GM19099 (cell line): ENCODE results near the gene EEA1.

Experiments used
- POLR2A ChIP-seq: IDR thresholded peaks from 3 replicates; pipeline ENCODE4 v1.6.1; 2011; ENCODE audit warnings: low read depth; ENCODE audit not compliant: insufficient read length; ENCODE audit errors: extremely low read depth

EEA1 gene

DNA sequence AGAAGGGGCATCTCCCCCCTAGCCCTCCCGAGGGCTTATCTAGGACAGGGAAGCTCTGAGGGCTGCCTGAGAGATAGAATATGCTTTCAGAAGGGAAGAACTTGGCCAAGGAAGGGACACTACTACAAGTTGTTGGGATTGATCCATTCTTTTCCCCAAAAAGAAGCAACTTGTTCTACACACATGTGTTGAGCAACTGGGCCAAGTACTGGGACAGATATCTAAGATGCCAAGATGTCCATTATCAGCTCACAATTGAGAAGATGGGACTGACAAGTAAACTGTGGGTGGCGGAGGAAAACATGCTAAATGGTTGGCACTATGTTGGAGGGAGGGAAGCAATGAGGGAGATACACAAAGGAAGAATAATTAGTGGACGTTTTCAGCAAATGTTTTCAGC is 195.4 kb downstream of the EEA1 start:
- TF ChIP-seq POLR2A = no peak

DNA sequence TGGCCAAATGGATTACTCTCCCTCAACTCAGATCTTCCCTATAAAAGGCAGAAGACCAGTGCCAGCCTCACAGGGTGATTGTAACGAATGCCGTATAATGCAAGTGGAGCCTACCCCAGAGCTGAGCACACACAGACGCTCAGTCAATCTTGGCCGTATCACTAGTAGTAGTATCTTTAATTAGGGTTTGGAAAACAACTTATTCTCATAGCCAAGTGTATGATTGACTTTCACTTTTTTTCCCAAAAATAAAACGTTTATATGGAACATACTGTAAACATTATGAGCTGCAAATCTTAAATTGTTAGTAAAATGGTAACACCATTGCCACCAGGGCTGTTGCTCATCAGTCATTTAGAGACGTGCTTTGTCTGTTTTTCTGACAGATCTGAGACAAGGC is 195.9 kb downstream of the EEA1 start:
- no peak for TF ChIP-seq POLR2A

DNA sequence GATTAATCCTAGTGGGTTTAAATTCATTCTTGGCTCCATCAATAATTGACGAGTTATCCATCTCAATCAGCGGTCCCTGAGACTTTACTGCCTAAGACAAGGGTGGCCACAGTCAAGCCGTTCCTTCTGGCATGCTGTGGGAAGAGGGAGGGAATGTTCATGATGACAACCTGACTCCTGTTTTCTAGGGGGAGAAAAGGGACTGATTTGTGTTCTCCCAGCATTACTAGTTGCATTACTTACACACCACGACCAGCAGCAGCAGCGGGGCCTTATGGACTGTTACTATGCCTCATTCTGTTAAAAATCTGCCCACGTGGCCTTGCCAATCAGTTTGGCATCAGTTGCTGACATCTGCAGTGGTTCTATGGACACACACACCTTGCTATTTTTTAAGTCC is 196.4 kb downstream of the EEA1 start:
- TF ChIP-seq POLR2A = no peak

DNA sequence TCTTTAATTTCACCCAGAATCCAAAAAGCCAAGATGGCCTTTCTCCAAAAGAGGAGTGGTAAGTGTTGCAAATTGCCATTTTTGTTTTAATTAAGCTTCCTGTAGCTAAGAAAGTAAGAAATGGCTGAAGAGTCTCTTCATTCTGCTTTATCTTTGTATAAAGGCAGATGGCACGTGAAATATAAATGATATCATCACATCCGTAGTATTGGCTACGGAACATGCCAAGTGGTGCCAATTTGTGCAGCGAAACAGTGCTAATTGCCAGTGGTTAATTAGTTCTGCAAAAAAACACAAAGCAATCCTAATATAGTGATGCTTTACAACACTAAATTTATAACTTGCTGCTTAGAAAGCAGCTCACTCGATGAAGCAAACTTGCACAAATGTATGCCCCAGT is 196.9 kb downstream of the EEA1 start:
- no peak for TF ChIP-seq POLR2A

DNA sequence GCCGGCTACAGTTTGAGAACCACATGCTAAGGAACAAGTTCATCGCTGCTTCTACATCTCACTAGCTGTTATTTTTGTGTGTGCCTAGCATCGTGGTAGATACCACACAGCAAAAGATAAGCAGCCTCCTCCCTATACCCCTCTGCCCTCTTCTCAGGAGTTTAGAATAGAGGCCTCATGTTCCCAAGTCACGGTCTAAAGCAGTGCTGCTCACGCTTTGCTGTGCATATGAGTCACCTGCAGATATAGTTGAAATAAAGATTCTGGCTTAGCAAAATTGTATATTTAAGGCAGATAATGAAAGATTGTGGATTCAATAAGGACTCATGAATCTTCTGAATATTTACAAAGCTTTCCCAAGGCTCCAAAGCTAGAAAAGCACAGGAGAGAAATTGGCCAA is 198.3 kb downstream of the EEA1 start:
- no peak for TF ChIP-seq POLR2A

GRCh38 chr12:92729773-92730305 is 199.3 kb downstream of the EEA1 start:
- TF ChIP-seq POLR2A = no peak

GRCh38 chr12:92726850-92727249 is 202.2 kb downstream of the EEA1 start:
- no peak for TF ChIP-seq POLR2A

- no peak for TF ChIP-seq POLR2A
Measured at GRCh38 chr12:92722897-92723296, 206.2 kb downstream of the EEA1 start.

GRCh38 chr12:92721656-92722055 is 207.4 kb downstream of the EEA1 start:
- no peak for TF ChIP-seq POLR2A

DNA sequence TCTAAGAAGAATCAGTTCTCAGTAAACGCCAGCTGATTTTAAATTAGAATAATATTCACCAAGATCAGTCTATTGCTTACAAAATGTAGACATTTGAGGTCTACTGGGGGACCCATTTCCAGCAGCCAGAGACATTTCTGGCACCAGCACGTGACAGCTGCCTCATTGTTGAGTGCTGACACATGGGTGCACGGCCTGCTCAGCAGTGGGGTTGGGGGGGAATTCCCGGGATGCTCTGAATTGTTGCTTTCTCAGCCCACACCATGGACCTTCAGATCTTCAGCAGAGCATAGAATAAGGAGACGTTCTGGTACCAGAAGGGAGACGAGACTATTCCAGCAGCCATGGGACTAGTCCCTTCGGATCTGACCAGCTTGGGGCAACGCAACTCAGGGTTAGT is 208.0 kb downstream of the EEA1 start:
- TF ChIP-seq POLR2A = no peak
